Gastroesophageal sphincter (tissue), 4 donors: ENCODE data around the gene GNE. TPM values are rescaled to one million over a fixed set of nuclear protein-coding genes. Genes with fewer than 3 reads are reported as not detected.

Source experiments
- ATAC-seq: fragments of 150-250 bp; one replicate; pipeline ENCODE4 v1.9.1; 2016; ENCODE audit warnings: mild to moderate bottlenecking, moderate library complexity
- H3K27ac ChIP-seq, 4 donors: fragments of 200-600 bp; sonication (generic) in 3 of 4; 1 replicate in 3 of 4; 2 replicates in 1 of 4; pipeline ENCODE4 v1.5.1; 2016 to 2019
- H3K27me3 ChIP-seq: fragments of 200-600 bp; sonication (generic); one replicate; pipeline ENCODE4 v1.5.1; 2019
- H3K36me3 ChIP-seq, 2 donors: fragments of 200-600 bp; sonication (generic); one replicate each; pipeline ENCODE4 v1.5.1; 2019; ENCODE audit warnings: control low read depth in 1 of 2
- H3K4me1 ChIP-seq, 3 donors: fragments of 200-600 bp; sonication (generic); 1 replicate in 2 of 3; 2 replicates in 1 of 3; pipeline ENCODE4 v1.5.1; 2016 to 2019; ENCODE audit warnings: control low read depth in 2 of 3
- H3K4me3 ChIP-seq, 2 donors: fragments of 200-600 bp; sonication (generic); one replicate each; pipeline ENCODE4 v1.5.1; 2019; ENCODE audit warnings: mild to moderate bottlenecking in 1 of 2, moderate library complexity in 1 of 2
- H3K9me3 ChIP-seq, 3 donors: fragments of 200-600 bp; sonication (generic); one replicate each; pipeline ENCODE4 v1.5.1; 2017 to 2019; ENCODE audit warnings: control low read depth in 2 of 3
- CTCF ChIP-seq, 4 experiments: fragments of 200-600 bp in 2 of 4; fragments of 450-650 bp in 2 of 4; sonication (generic) in 1 of 4; IDR thresholded peaks; one replicate each; pipeline ENCODE4 v1.5.1; 2017 to 2019; ENCODE audit warnings: antibody characterized with exemption in 4 of 4, mild to moderate bottlenecking in 2 of 4, moderate library complexity in 2 of 4
- EP300 ChIP-seq: sonication (generic); formaldehyde crosslinking; IDR thresholded peaks from one replicate; pipeline ENCODE4 v1.6.1; 2017; ENCODE audit warnings: antibody characterized with exemption, mild to moderate bottlenecking
- POLR2A ChIP-seq, 2 donors: fragments of 450-650 bp; IDR thresholded peaks; one replicate each; pipeline ENCODE4 v1.6.1; 2017; ENCODE audit warnings: antibody characterized with exemption in 2 of 2, mild to moderate bottlenecking in 2 of 2, moderate library complexity in 1 of 2
- POLR2AphosphoS5 ChIP-seq: sonication (generic); formaldehyde crosslinking; IDR thresholded peaks from one replicate; pipeline ENCODE4 v1.6.1; 2017; ENCODE audit warnings: antibody characterized with exemption
- WGBS, 2 donors: methylation state at CpG; one replicate each; pipeline ENCODE4 v1.1.5; 2018; ENCODE audit warnings: low coverage in 1 of 2; 5-methylcytosine and 5-hydroxymethylcytosine counted together
- total RNA-seq, 4 donors: library from RNA; depleted of rRNA; stranded (reverse); fragments of >200 nt; gene quantifications; one replicate each; pipeline ENCODE4 v1.1.0, GENCODE V29; 2016

The GNE gene
- total RNA-seq, 4 donors from 2014 or later: 27.3 to 34.2 (median 31.1) TPM

GRCh38 chr9:36207546-36208012, 50.7 kb downstream of the GNE start:
- H3K4me3 ChIP-seq: no peak overlapping the region
- TF ChIP-seq CTCF (IDR thresholded peaks at IDR 0.05) (no peak), EP300 (no peak), POLR2A (IDR thresholded peaks at IDR 0.05) (no peak)
- no peak for ATAC-seq
- H3K9me3 ChIP-seq: no peaks in the 10 kb centered on the region
- H3K4me1 ChIP-seq: peaks cover 4 to 62% (median 12%) of the 10 kb centered on the region in 3 donors
- 0 to 29% methylated on average over 1 of the region's 1 CpG for WGBS, 2 donors
- peak overlapping the region in 2 of 4 donors; percentile 20 to 28 for H3K27ac ChIP-seq
- H3K27me3 ChIP-seq: no peaks in the 10 kb centered on the region
- H3K36me3 ChIP-seq: peaks cover 6 to 100% of the 10 kb centered on the region in 2 donors

GRCh38 chr9:36207016-36207415, 51.2 kb downstream of the GNE start:
- peak overlapping the region in 1 of 4 donors; percentile 28 for H3K27ac ChIP-seq
- no peaks in the 10 kb centered on the region for H3K9me3 ChIP-seq
- no peak for ATAC-seq
- WGBS, 2 donors: 80 to 83% methylated on average over 1 of the region's 4 CpGs
- no peak overlapping the region for H3K4me3 ChIP-seq
- no peak for TF ChIP-seq POLR2A (IDR thresholded peaks at IDR 0.05)
- no peak for TF ChIP-seq EP300
- no peak for TF ChIP-seq CTCF (IDR thresholded peaks at IDR 0.05)
- no peak for TF ChIP-seq POLR2AphosphoS5
- no peaks in the 10 kb centered on the region for H3K27me3 ChIP-seq
- peaks cover 4 to 56% (median 12%) of the 10 kb centered on the region in 3 donors for H3K4me1 ChIP-seq
- peaks cover 6 to 100% of the 10 kb centered on the region in 2 donors for H3K36me3 ChIP-seq

GRCh38 chr9:36204906-36205547, 53.2 kb downstream of the GNE start:
- ATAC-seq: no peak
- Histone ChIP-seq H3K4me3 (no peak overlapping the region), H3K4me1 (peaks cover 0 to 36% (median 7%) of the 10 kb centered on the region in 3 donors), H3K36me3 (peaks cover 6 to 100% of the 10 kb centered on the region in 2 donors), H3K27me3 (no peaks in the 10 kb centered on the region), H3K9me3 (no peaks in the 10 kb centered on the region), H3K27ac (no peak overlapping the region)
- WGBS, 2 donors: 83 to 87% methylated on average over 3 of the region's 11 CpGs
- TF ChIP-seq CTCF (IDR thresholded peaks at IDR 0.05): no peak
- no peak for TF ChIP-seq EP300
- no peak for TF ChIP-seq POLR2AphosphoS5
- no peak for TF ChIP-seq POLR2A (IDR thresholded peaks at IDR 0.05)

- H3K27ac ChIP-seq: no peak overlapping the region
- H3K9me3 ChIP-seq: no peaks in the 10 kb centered on the region
- no peak overlapping the region for H3K4me3 ChIP-seq
- TF ChIP-seq POLR2AphosphoS5 (no peak), EP300 (no peak), POLR2A (IDR thresholded peaks at IDR 0.05) (no peak), CTCF (IDR thresholded peaks at IDR 0.05) (no peak)
- peaks cover 0 to 29% of the 10 kb centered on the region in 2 donors for H3K36me3 ChIP-seq
- H3K27me3 ChIP-seq: no peaks in the 10 kb centered on the region
- H3K4me1 ChIP-seq: peaks cover 19 to 53% (median 31%) of the 10 kb centered on the region in 3 donors
- WGBS, 2 donors: 28 to 45% methylated on average over 3 to 4 of the region's 4 CpGs
- ATAC-seq: no peak
These were observed 63.8 kb downstream of the GNE start for GRCh38 chr9:36194326-36195000.
